Ascending aorta (tissue), 2 donors: ENCODE results near the gene MORN3. TPM values are rescaled to one million over a fixed set of nuclear protein-coding genes. Genes with fewer than 3 reads are reported as not detected.
A peak's percentile ranks its signal among the peaks of the same experiment; 100 is the strongest.
"Not testable (repeated sequence)": the region's sequence is repeated elsewhere in the genome, so short reads cannot be mapped to it uniquely, and the experiment has no call there.

ENCODE experiments used
- DNase-seq, 2 donors: peaks; one replicate each; pipeline ENCODE4 v3.0.0-alpha.2; 2019; ENCODE audit warnings: low spot score in 2 of 2
- H3K27ac ChIP-seq, 2 donors: fragments of 200-600 bp; sonication (generic); one replicate each; pipeline ENCODE4 v1.5.1; 2016 to 2017; ENCODE audit warnings: mild to moderate bottlenecking in 1 of 2
- H3K27me3 ChIP-seq: fragments of 200-600 bp; sonication (generic); one replicate; pipeline ENCODE4 v1.5.1; 2017
- H3K36me3 ChIP-seq, 2 donors: fragments of 200-600 bp; sonication (generic); one replicate each; pipeline ENCODE4 v1.5.1; 2016
- H3K4me1 ChIP-seq, 2 donors: fragments of 200-600 bp; sonication (generic); one replicate each; pipeline ENCODE4 v1.5.1; 2016 to 2017; ENCODE audit warnings: mild to moderate bottlenecking in 1 of 2
- H3K4me3 ChIP-seq, 2 donors: fragments of 200-600 bp; sonication (generic); one replicate each; pipeline ENCODE4 v1.5.1; 2016 to 2017; ENCODE audit warnings: mild to moderate bottlenecking in 1 of 2
- H3K9me3 ChIP-seq, 2 donors: fragments of 200-600 bp; sonication (generic); one replicate each; pipeline ENCODE4 v1.5.1; 2016
- intact Hi-C: fragments of 100-400 bp; cut with DNase I; formaldehyde crosslinking; loops from one replicate; pipeline ENCODE4 v1.15.1; 2023
- total RNA-seq: library from RNA; depleted of rRNA; stranded (reverse); fragments of >200 nt; gene quantifications from one replicate; pipeline ENCODE4 v1.1.0, GENCODE V29; 2016
- TF ChIP-seq, protein P1 (sequence below), 3 experiments: fragments of 200-600 bp in 2 of 3; fragments of 450-650 bp in 1 of 3; sonication (generic) in 2 of 3; IDR thresholded peaks; one replicate each; pipeline ENCODE4 v1.5.1; 2016 to 2019; ENCODE audit warnings: antibody characterized with exemption in 3 of 3, mild to moderate bottlenecking in 1 of 3, moderate library complexity in 1 of 3

MORN3 gene
- total RNA-seq, 1 donor from 2014 or later: not detected

DNA sequence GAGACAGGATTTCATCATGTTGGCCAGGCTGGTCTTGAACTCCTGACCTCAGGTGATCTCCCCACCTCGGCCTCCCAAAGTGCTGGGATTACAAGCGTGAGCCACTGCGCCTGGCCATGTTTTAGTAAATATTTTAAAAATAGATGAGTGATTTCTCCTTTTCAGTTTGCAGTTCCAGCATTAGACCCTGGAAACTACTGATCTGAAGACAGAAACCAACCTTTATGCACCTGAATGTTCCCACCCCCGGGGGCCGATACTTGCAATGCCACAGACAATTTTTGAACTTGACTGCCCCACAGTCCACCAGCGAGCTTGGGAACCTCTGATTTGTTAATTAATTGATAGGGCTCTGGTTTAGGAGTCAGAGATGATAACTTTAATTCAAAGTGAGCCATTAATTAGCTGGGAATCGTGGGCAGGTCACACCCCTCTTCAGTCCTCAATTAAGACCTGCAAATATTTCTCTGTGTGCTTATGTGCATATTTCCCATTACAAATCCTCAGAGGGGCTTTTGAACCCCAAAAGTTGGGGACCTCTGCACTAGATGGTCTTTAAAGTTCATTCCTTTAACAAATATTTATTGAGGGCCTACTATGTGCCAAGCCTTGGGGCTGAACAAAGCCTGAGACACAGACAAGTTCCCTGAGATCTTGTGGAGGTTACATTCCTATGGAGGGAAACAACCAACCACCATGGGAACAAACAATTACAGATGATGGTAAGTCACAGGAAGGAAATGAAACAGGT, 39.0 kb upstream of the MORN3 start:
- intact Hi-C loops: no loop called here
- Histone ChIP-seq H3K4me1 (peaks cover 6 to 15% of the 10 kb centered on the region in 2 donors), H3K27me3 (no peaks in the 10 kb centered on the region), H3K36me3 (no peaks in the 10 kb centered on the region), H3K27ac (no peak overlapping the region), H3K4me3 (no peak overlapping the region), H3K9me3 (no peaks in the 10 kb centered on the region)
- no peak for DNase-seq
- TF ChIP-seq, protein P1, sequence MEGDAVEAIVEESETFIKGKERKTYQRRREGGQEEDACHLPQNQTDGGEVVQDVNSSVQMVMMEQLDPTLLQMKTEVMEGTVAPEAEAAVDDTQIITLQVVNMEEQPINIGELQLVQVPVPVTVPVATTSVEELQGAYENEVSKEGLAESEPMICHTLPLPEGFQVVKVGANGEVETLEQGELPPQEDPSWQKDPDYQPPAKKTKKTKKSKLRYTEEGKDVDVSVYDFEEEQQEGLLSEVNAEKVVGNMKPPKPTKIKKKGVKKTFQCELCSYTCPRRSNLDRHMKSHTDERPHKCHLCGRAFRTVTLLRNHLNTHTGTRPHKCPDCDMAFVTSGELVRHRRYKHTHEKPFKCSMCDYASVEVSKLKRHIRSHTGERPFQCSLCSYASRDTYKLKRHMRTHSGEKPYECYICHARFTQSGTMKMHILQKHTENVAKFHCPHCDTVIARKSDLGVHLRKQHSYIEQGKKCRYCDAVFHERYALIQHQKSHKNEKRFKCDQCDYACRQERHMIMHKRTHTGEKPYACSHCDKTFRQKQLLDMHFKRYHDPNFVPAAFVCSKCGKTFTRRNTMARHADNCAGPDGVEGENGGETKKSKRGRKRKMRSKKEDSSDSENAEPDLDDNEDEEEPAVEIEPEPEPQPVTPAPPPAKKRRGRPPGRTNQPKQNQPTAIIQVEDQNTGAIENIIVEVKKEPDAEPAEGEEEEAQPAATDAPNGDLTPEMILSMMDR (IDR thresholded peaks at IDR 0.05): no peak

DNA sequence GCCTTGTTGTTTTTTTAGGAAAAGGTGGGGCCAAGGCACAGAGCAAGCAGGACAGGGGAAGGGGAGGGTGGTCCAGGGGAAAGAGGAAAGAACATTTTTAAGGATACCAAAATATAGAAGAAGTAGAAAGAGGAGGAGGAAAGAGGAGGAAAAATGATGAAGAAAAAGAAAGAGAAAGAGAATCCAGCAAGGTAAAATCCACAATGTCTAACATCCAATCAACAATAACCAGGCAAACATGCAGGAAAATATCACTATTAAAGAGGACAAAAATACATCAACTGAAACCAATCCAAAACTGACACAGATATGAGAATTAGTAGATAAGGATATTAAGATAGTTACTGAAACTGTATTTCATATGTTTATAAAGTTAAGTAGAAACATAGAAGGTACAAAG, 36.1 kb upstream of the MORN3 start:
- intact Hi-C loops: no loop called here

DNA sequence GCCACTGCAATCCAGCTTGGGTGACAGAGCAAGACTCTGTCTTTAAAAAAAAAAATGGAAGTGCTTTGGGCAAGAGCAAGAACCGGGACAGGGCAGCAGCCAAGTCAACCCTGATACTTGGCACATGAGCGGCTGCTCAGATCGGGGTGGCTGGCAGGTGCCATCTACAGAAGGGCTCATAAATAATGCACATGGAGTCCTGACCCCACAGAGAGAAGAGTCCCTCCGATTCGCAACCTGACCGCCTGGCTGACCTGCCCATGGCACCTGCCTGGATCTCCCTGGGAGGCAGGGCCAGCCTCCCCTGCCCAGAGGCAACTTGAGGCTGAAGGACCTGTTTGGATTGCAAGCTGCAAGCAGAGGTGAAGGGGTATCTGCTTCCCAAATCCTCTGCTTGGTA, 33.5 kb upstream of the MORN3 start:
- H3K27ac ChIP-seq: no peak overlapping the region
- TF ChIP-seq, protein P1 (IDR thresholded peaks at IDR 0.05): no peak
- no peaks in the 10 kb centered on the region for H3K27me3 ChIP-seq
- no peaks in the 10 kb centered on the region for H3K36me3 ChIP-seq
- H3K9me3 ChIP-seq: no peaks in the 10 kb centered on the region
- no peak overlapping the region for H3K4me3 ChIP-seq
- H3K4me1 ChIP-seq: peaks cover 0 to 9% of the 10 kb centered on the region in 2 donors
- intact Hi-C loops: no loop called here
- no peak for DNase-seq

More for the DNA sequence above, 36.1 kb upstream of the MORN3 start:
- H3K4me3 ChIP-seq: no peak overlapping the region
- no peaks in the 10 kb centered on the region for H3K27me3 ChIP-seq
- no peaks in the 10 kb centered on the region for H3K36me3 ChIP-seq
- peaks cover 0 to 9% of the 10 kb centered on the region in 2 donors for H3K4me1 ChIP-seq
- DNase-seq: no peak
- H3K27ac ChIP-seq: no peak overlapping the region
- TF ChIP-seq, protein P1 (IDR thresholded peaks at IDR 0.05): no peak
- no peaks in the 10 kb centered on the region for H3K9me3 ChIP-seq

DNA sequence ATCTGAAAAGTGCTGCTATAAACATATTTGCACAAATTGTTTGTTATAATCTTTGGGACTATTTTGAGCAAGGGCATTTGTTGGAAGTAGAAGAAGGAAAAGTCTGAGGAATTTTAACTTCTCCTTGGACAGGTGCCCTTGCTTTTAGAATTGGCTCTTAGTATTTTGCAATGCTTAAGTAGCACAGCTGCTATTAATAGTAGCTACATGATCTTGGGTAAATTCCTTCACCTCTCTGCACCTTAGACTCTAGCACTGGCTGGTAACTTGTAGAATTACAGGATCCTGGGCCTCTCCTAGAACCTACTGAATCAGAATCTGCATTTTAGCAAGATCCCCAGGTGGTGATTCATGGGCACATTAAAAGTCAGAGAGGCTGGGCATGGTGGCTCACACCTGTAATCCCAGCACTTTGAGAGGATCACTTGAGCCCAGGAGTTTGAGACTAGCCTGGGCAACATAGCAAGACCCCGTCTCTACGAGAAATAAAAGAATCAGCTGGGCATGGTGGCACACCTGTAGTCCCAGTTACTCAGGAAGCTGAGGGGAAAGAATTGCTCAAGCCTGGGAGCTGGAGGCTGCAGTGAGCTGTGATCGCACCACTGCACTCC, 32.3 kb upstream of the MORN3 start:
- H3K4me3 ChIP-seq: no peak overlapping the region
- no peaks in the 10 kb centered on the region for H3K9me3 ChIP-seq
- intact Hi-C loops: no loop called here
- TF ChIP-seq, protein P1 (IDR thresholded peaks at IDR 0.05): no peak
- no peak for DNase-seq
- H3K4me1 ChIP-seq: peaks cover 0 to 9% of the 10 kb centered on the region in 2 donors
- H3K27ac ChIP-seq: no peak overlapping the region
- no peaks in the 10 kb centered on the region for H3K36me3 ChIP-seq
- H3K27me3 ChIP-seq: no peaks in the 10 kb centered on the region

DNA sequence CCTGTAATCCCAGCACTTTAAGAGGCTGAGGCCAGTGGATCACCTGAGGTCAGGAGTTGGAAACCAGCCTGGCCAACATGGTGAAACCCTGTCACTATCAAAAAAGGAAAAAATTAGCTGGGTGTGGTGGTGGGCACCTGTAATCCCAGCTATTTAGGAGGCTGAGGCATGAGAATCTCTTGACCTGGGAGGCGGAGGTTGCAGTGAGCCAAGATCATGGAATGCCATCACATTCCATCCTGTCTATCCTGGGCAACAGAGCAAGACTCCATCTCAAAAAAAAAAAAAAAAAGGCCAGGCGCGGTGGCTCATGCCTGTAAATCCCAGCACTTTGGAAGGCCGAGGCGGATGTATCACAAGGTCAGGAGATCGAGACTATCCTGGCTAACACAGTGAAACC, 28.4 kb upstream of the MORN3 start:
- H3K27me3 ChIP-seq, H3K4me1 ChIP-seq, H3K9me3 ChIP-seq, DNase-seq, H3K27ac ChIP-seq, H3K36me3 ChIP-seq, H3K4me3 ChIP-seq: not testable (repeated sequence)
- intact Hi-C loops: loop anchor here (1.0 to 2.0 kb wide), 3 partner anchors 75 to 115 kb away; no protein-coding TSS in a partner anchor

DNA sequence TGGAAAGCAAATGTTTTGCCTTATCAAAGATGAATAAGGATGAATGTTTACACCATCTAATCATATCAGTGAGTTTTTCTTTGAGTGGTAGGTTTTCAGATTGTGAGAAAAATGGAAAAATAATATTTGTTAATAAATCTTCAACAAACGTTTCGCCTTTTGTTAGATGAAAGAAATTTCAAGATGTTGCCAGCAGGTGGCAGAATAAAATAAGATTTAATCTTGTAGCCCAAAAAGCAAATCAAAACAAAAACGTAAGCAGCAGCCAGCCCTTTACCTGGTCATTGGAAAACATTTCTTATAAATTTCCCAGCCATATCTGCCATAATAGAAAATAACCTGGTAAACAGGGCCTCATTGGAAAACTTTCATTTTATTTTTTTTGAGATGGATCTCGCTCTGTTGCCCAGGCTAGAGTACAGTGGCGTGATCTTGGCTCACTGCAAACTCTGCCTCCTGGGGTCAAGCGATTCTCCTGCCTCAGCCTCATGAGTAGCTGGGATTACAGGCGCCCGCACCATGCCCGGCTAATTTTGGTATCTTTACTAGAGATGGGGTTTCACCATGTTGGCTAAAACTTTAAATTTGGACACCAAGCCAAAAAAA, 27.7 kb upstream of the MORN3 start:
- Histone ChIP-seq H3K4me1 (peaks cover 0 to 9% of the 10 kb centered on the region in 2 donors), H3K9me3 (no peaks in the 10 kb centered on the region), H3K27ac (no peak overlapping the region), H3K4me3 (no peak overlapping the region), H3K36me3 (no peaks in the 10 kb centered on the region), H3K27me3 (no peaks in the 10 kb centered on the region)
- TF ChIP-seq, protein P1 (IDR thresholded peaks at IDR 0.05): peak; percentile 32 to 70 (median 55)
- DNase-seq: no peak
- intact Hi-C loops: loop anchor here (1.0 to 2.0 kb wide), 3 partner anchors 76 to 116 kb away; no protein-coding TSS in a partner anchor
